Measurements from ENCODE around the gene P2RY6.

The P2RY6 gene

GRCh38 chr11:73340164-73340563 lies 68.0 kb downstream of the P2RY6 start:
- no peak for DNase-seq

- DNase-seq, result no peak
Measured at GRCh38 chr11:73342633-73343032, 70.5 kb downstream of the P2RY6 start.

GRCh38 chr11:73343076-73343873 lies 71.1 kb downstream of the P2RY6 start:
- DNase-seq, result no peak

- no peak for DNase-seq
Measured at GRCh38 chr11:73344191-73344607, 72.1 kb downstream of the P2RY6 start.

GRCh38 chr11:73345481-73346160 lies 73.5 kb downstream of the P2RY6 start:
- no peak for DNase-seq

GRCh38 chr11:73346186-73346935 lies 74.2 kb downstream of the P2RY6 start:
- no peak for DNase-seq

GRCh38 chr11:73347067-73347466 lies 74.9 kb downstream of the P2RY6 start:
- no peak for DNase-seq
